ENCODE measurements around the gene UBTD1. TPM values are rescaled to one million over a fixed set of nuclear protein-coding genes. Genes with fewer than 3 reads are reported as not detected.

UBTD1 gene
- polyA plus RNA-seq, 3 donors: 17.2 to 20.0 (median 19.0) TPM

GRCh38 chr10:97612386-97612785 lies 113.7 kb downstream of the UBTD1 start:
- H3K27ac Mint-ChIP-seq: no peak overlapping the region
- no peak overlapping the region for H2AFZ ChIP-seq (ENCODE audit: insufficient read depth, low read depth, low read length, poor library complexity, severe bottlenecking)
- intact Hi-C loops (cut with micrococcal nuclease): no loop called here

GRCh38 chr10:97618285-97618684 lies 119.6 kb downstream of the UBTD1 start:
- Histone ChIP-seq H3K36me3 (replicated peaks in 1 of 2; ENCODE audit: control insufficient read depth in 1 of 2, insufficient read depth in 2 of 2, low read length in 2 of 2) (no peaks in the 10 kb centered on the region), H3K4me2 (replicated peaks; ENCODE audit: extremely low read depth, low read length, poor library complexity, severe bottlenecking) (no peak overlapping the region), H3K27me3 (ENCODE audit: control insufficient read depth in 2 of 2, insufficient read depth in 2 of 2, low read length in 2 of 2) (no peaks in the 10 kb centered on the region), H4K20me1 (ENCODE audit: insufficient read depth, low read length) (no peaks in the 10 kb centered on the region), H3K9me3 (replicated peaks in 1 of 2; ENCODE audit: control insufficient read depth in 1 of 2, insufficient read depth in 1 of 2, low read length in 2 of 2) (no peaks in the 10 kb centered on the region), H3K27ac (ENCODE audit: low read depth in 1 of 2, low read length in 2 of 2) (no peak overlapping the region), H3K9ac (ENCODE audit: insufficient read depth, low read length, poor library complexity, severe bottlenecking) (no peak overlapping the region), H3K4me3 (replicated peaks in 1 of 3; ENCODE audit: low read depth in 2 of 3, low read length in 3 of 3) (no peak overlapping the region), H3K79me2 (ENCODE audit: insufficient read depth, low read length) (no peaks in the 10 kb centered on the region), H3K4me1 (ENCODE audit: control insufficient read depth in 1 of 2, insufficient read depth in 2 of 2, low read length in 2 of 2) (no peaks in the 10 kb centered on the region), H2AFZ (ENCODE audit: insufficient read depth, low read depth, low read length, poor library complexity, severe bottlenecking) (no peak overlapping the region)
- no peak for DNase-seq
- Mint-ChIP-seq H3K36me3 (no peaks in the 10 kb centered on the region), H3K9me3 (peaks cover 0 to 1% (median 0%) of the 10 kb centered on the region in 7 donors), H3K27me3 (ENCODE audit: low read depth in 3 of 3) (peaks cover 0 to 3% (median 2%) of the 10 kb centered on the region in 3 donors), H3K4me1 (no peaks in the 10 kb centered on the region), H3K27ac (no peak overlapping the region), H3K4me3 (no peak overlapping the region)
- WGBS (ENCODE audit: insufficient coverage): no CpG with 5 or more reads among the region's 4 CpGs
- no peak for TF ChIP-seq CTCF (IDR thresholded peaks at IDR 0.05)
- intact Hi-C loops (cut with micrococcal nuclease): no loop called here

More at GRCh38 chr10:97612386-97612785, 113.7 kb downstream of the UBTD1 start:
- no peak for DNase-seq
- H3K4me3 Mint-ChIP-seq: no peak overlapping the region
- Histone ChIP-seq H3K4me3 (replicated peaks in 1 of 3; ENCODE audit: low read depth in 2 of 3, low read length in 3 of 3) (no peak overlapping the region), H3K9me3 (replicated peaks in 1 of 2; ENCODE audit: control insufficient read depth in 1 of 2, insufficient read depth in 1 of 2, low read length in 2 of 2) (no peaks in the 10 kb centered on the region), H3K27me3 (ENCODE audit: control insufficient read depth in 2 of 2, insufficient read depth in 2 of 2, low read length in 2 of 2) (no peaks in the 10 kb centered on the region), H3K4me1 (ENCODE audit: control insufficient read depth in 1 of 2, insufficient read depth in 2 of 2, low read length in 2 of 2) (no peaks in the 10 kb centered on the region), H3K27ac (ENCODE audit: low read depth in 1 of 2, low read length in 2 of 2) (no peak overlapping the region), H4K20me1 (ENCODE audit: insufficient read depth, low read length) (no peaks in the 10 kb centered on the region), H3K4me2 (replicated peaks; ENCODE audit: extremely low read depth, low read length, poor library complexity, severe bottlenecking) (no peak overlapping the region), H3K9ac (ENCODE audit: insufficient read depth, low read length, poor library complexity, severe bottlenecking) (no peak overlapping the region), H3K79me2 (ENCODE audit: insufficient read depth, low read length) (no peaks in the 10 kb centered on the region), H3K36me3 (replicated peaks in 1 of 2; ENCODE audit: control insufficient read depth in 1 of 2, insufficient read depth in 2 of 2, low read length in 2 of 2) (no peaks in the 10 kb centered on the region)
- H3K4me1 Mint-ChIP-seq: no peaks in the 10 kb centered on the region
- 44% methylated on average over 1 of the region's 2 CpGs for WGBS (ENCODE audit: insufficient coverage)
- H3K27me3 Mint-ChIP-seq (ENCODE audit: low read depth in 3 of 3): peaks cover 0 to 2% (median 2%) of the 10 kb centered on the region in 3 donors
- TF ChIP-seq CTCF (IDR thresholded peaks at IDR 0.05): peak; percentile 11
- H3K36me3 Mint-ChIP-seq: no peaks in the 10 kb centered on the region
- H3K9me3 Mint-ChIP-seq: no peaks in the 10 kb centered on the region
